ENCODE data around the gene DOC2A. TPM values are rescaled to one million over a fixed set of nuclear protein-coding genes. Genes with fewer than 3 reads are reported as not detected.

Gene DOC2A
- polyA plus RNA-seq, 1 donor from 2014 or later: 7.3 TPM

DNA sequence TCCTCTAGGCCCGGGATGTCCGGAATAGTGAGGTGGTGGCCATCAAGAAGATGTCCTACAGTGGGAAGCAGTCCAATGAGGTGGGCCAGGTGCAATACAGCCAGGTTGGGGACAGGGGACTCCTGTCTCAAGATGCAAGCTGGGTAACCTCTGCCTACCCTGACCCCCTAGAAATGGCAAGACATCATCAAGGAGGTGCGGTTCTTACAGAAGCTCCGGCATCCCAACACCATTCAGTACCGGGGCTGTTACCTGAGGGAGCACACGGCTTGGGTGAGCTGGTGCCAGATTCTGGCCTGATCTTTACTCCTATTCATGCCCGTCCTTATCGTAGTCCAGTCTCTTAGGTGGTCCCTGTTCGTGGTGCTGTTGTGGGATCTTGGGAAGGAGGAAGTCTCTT, 32.7 kb downstream of the DOC2A start:
- Histone ChIP-seq H2AFZ (ENCODE audit: low read depth, low read length) (no peak overlapping the region), H3K4me2 (ENCODE audit: low read length) (no peak overlapping the region), H3K79me2 (replicated peaks; ENCODE audit: insufficient read depth, low read length) (peaks cover 41% of the 10 kb centered on the region), H3K36me3 (ENCODE audit: insufficient read depth, low read length) (no peaks in the 10 kb centered on the region), H3K9ac (ENCODE audit: low read length) (no peak overlapping the region), H4K20me1 (ENCODE audit: insufficient read depth) (peaks cover 12% of the 10 kb centered on the region), H3K27ac (ENCODE audit: low read length) (no peak overlapping the region), H3K9me3 (ENCODE audit: low read length) (no peaks in the 10 kb centered on the region), H3K27me3 (ENCODE audit: insufficient read depth, low read depth, low read length) (no peaks in the 10 kb centered on the region), H3K9me2 (ENCODE audit: insufficient read depth, low read length) (no peaks in the 10 kb centered on the region), H3F3A (ENCODE audit: insufficient read depth, low read length, poor library complexity, severe bottlenecking) (no peaks in the 10 kb centered on the region), H3K4me3 (ENCODE audit: low read length) (no peak overlapping the region)
- TF ChIP-seq POLR2AphosphoS5 (IDR thresholded peaks at IDR 0.05): no peak
- TF ChIP-seq SMC3 (conservative IDR thresholded peaks at IDR 0.05; ENCODE audit: poor library complexity): no peak
- TF ChIP-seq, protein P1, sequence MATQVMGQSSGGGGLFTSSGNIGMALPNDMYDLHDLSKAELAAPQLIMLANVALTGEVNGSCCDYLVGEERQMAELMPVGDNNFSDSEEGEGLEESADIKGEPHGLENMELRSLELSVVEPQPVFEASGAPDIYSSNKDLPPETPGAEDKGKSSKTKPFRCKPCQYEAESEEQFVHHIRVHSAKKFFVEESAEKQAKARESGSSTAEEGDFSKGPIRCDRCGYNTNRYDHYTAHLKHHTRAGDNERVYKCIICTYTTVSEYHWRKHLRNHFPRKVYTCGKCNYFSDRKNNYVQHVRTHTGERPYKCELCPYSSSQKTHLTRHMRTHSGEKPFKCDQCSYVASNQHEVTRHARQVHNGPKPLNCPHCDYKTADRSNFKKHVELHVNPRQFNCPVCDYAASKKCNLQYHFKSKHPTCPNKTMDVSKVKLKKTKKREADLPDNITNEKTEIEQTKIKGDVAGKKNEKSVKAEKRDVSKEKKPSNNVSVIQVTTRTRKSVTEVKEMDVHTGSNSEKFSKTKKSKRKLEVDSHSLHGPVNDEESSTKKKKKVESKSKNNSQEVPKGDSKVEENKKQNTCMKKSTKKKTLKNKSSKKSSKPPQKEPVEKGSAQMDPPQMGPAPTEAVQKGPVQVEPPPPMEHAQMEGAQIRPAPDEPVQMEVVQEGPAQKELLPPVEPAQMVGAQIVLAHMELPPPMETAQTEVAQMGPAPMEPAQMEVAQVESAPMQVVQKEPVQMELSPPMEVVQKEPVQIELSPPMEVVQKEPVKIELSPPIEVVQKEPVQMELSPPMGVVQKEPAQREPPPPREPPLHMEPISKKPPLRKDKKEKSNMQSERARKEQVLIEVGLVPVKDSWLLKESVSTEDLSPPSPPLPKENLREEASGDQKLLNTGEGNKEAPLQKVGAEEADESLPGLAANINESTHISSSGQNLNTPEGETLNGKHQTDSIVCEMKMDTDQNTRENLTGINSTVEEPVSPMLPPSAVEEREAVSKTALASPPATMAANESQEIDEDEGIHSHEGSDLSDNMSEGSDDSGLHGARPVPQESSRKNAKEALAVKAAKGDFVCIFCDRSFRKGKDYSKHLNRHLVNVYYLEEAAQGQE (IDR thresholded peaks at IDR 0.05; ENCODE audit: borderline replicate concordance): no peak
- no peak for TF ChIP-seq RAD21 (conservative IDR thresholded peaks at IDR 0.05)

DNA sequence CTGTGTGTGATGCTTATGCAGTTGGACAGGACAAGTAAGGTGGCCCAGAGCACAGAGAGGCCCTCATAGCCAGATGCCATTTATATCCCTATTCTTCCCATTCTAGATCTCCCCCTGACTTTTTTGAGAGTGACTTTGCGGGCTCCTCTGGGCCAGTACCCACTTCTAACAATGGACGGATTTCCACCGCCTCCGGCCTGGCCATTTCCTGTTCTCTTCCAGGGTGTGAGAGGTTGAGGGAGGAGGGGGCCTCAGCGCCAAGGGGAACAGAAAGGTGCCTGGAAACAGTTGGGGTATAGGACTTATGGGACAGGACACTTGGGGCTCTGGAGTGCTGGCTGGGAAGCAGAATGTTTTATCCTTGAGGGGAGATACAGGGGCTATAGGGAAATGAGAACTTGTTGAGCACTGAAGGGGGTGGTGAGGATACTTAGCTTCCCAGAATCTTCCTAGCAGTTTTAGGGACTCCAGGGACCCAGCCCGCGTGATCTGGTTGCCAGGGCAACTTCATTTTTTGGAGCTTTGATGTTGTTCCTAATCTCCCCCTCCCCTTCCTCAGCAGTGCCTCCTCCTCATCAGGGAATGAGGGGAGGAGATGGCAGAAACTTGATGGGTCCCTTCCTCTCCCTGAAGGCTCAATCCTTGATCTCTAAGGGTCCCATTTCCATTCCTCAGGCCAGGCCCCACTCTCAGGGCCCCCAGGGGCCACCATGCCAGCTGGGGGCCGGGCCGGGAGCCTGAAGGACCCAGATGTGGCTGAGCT, 33.6 kb downstream of the DOC2A start:
- peak overlapping the region; percentile 98 for H3K9ac ChIP-seq (ENCODE audit: low read length)
- H3K9me3 ChIP-seq (ENCODE audit: low read length): no peaks in the 10 kb centered on the region
- TF ChIP-seq POLR2AphosphoS5 (IDR thresholded peaks at IDR 0.05) (no peak), EZH2 (IDR thresholded peaks at IDR 0.05; ENCODE audit: borderline replicate concordance, insufficient read depth, low read length, poor library complexity, severe bottlenecking) (no peak), RAD21 (conservative IDR thresholded peaks at IDR 0.05) (no peak), MXI1 (conservative IDR thresholded peaks at IDR 0.05; ENCODE audit: poor library complexity, severe bottlenecking) (no peak), TAF1 (IDR thresholded peaks at IDR 0.05; ENCODE audit: low read depth) (no peak), SMC3 (conservative IDR thresholded peaks at IDR 0.05; ENCODE audit: poor library complexity) (no peak), EP300 (conservative IDR thresholded peaks at IDR 0.05; ENCODE audit: poor library complexity, severe bottlenecking) (no peak), CTCF (IDR thresholded peaks at IDR 0.05; ENCODE audit: poor library complexity, severe bottlenecking) (no peak)
- TF ChIP-seq, protein P1 (IDR thresholded peaks at IDR 0.05; ENCODE audit: borderline replicate concordance): no peak
- no peak overlapping the region for H3K4me2 ChIP-seq (ENCODE audit: low read length)
- H3K27ac ChIP-seq (ENCODE audit: low read length): no peak overlapping the region
- no peaks in the 10 kb centered on the region for H3K27me3 ChIP-seq (ENCODE audit: insufficient read depth, low read depth, low read length)
- peaks cover 12% of the 10 kb centered on the region for H4K20me1 ChIP-seq (ENCODE audit: insufficient read depth)
- H3K79me2 ChIP-seq (replicated peaks; ENCODE audit: insufficient read depth, low read length): peaks cover 41% of the 10 kb centered on the region
- peak overlapping the region; percentile 99 for H3K4me3 ChIP-seq (ENCODE audit: low read length)
- H3K9me2 ChIP-seq (ENCODE audit: insufficient read depth, low read length): no peaks in the 10 kb centered on the region
- no peaks in the 10 kb centered on the region for H3K36me3 ChIP-seq (ENCODE audit: insufficient read depth, low read length)
- H3F3A ChIP-seq (ENCODE audit: insufficient read depth, low read length, poor library complexity, severe bottlenecking): no peaks in the 10 kb centered on the region
- H2AFZ ChIP-seq (ENCODE audit: low read depth, low read length): no peak overlapping the region

Data from neural cell (in vitro differentiated cells).